Choroid plexus epithelial cell (primary cell): Measurements from ENCODE around the gene PGF.

ENCODE experiments used
- DNase-seq: peaks from one replicate; pipeline ENCODE4 v3.0.0-alpha.2; 2010; ENCODE audit warnings: low read depth
- H3K4me3 ChIP-seq: 2 replicates; pipeline ENCODE4 v1.5.1; 2011; ENCODE audit warnings: low read depth, mild to moderate bottlenecking, control low read depth, low read length, moderate library complexity
- TF ChIP-seq, protein P1 (sequence below): conservative IDR thresholded peaks from 2 replicates; pipeline ENCODE4 v1.5.1; 2011; ENCODE audit warnings: low read depth, mild to moderate bottlenecking, control low read depth, inconsistent platforms, low read length, moderate library complexity

The PGF gene

GRCh38 chr14:74956027-74956279 lies 556 bp upstream of the PGF start:
- TF ChIP-seq, protein P1, sequence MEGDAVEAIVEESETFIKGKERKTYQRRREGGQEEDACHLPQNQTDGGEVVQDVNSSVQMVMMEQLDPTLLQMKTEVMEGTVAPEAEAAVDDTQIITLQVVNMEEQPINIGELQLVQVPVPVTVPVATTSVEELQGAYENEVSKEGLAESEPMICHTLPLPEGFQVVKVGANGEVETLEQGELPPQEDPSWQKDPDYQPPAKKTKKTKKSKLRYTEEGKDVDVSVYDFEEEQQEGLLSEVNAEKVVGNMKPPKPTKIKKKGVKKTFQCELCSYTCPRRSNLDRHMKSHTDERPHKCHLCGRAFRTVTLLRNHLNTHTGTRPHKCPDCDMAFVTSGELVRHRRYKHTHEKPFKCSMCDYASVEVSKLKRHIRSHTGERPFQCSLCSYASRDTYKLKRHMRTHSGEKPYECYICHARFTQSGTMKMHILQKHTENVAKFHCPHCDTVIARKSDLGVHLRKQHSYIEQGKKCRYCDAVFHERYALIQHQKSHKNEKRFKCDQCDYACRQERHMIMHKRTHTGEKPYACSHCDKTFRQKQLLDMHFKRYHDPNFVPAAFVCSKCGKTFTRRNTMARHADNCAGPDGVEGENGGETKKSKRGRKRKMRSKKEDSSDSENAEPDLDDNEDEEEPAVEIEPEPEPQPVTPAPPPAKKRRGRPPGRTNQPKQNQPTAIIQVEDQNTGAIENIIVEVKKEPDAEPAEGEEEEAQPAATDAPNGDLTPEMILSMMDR = no peak
- no peak overlapping the region for H3K4me3 ChIP-seq
- DNase-seq = no peak

- TF ChIP-seq, protein P1 = no peak
- DNase-seq = no peak
- peak overlapping the region; percentile 63 for H3K4me3 ChIP-seq
Measured at GRCh38 chr14:74954947-74955228, 509 bp downstream of the PGF start.

- TF ChIP-seq, protein P1 = no peak
- peak overlapping the region; percentile 63 for H3K4me3 ChIP-seq
- DNase-seq = no peak
Measured at GRCh38 chr14:74954232-74954946, 1.0 kb downstream of the PGF start.

DNA sequence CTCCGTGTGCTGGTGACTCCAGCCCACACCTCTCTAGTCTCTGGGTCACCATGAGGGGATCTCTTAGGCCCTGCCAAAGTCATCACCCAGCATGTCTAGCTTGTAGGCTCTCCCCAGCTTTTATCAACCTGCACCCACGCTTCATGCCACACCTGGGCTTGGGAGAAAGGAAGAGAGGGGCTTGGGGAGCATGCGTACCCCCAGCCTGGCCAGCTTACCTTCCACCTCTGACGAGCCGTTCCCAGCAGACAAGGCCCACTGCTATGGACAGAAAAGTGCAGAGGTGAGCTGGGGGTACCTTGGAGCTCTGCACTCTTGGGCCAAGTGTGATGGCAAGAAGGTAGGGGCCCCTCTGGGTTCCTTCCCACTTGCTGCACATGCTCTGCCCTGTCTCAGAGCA lies 1.7 kb downstream of the PGF start:
- TF ChIP-seq, protein P1 = no peak
- DNase-seq = no peak
- peak overlapping the region; percentile 63 for H3K4me3 ChIP-seq

GRCh38 chr14:74952697-74953484 lies 2.5 kb downstream of the PGF start:
- TF ChIP-seq, protein P1 = no peak
- DNase-seq = no peak
- peak overlapping the region; percentile 63 for H3K4me3 ChIP-seq

GRCh38 chr14:74952180-74952665 lies 3.2 kb downstream of the PGF start:
- H3K4me3 ChIP-seq = no peak overlapping the region
- DNase-seq = no peak
- TF ChIP-seq, protein P1 = no peak
